Measurements from ENCODE around the gene ARRDC4.

- TF ChIP-seq, protein P1, sequence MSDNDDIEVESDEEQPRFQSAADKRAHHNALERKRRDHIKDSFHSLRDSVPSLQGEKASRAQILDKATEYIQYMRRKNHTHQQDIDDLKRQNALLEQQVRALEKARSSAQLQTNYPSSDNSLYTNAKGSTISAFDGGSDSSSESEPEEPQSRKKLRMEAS (IDR thresholded peaks at IDR 0.05): no peak
- no peak for TF ChIP-seq REST (IDR thresholded peaks at IDR 0.05; ENCODE audit: low read depth)
- TF ChIP-seq EP300 (IDR thresholded peaks at IDR 0.05; ENCODE audit: borderline replicate concordance): no peak
- no peak for TF ChIP-seq YY1 (IDR thresholded peaks at IDR 0.05; ENCODE audit: low read depth)
These were observed 6.8 kb upstream of the ARRDC4 start for GRCh38 chr15:97953748-97954147.
